ENCODE measurements around the gene LEKR1.

LEKR1 gene

DNA sequence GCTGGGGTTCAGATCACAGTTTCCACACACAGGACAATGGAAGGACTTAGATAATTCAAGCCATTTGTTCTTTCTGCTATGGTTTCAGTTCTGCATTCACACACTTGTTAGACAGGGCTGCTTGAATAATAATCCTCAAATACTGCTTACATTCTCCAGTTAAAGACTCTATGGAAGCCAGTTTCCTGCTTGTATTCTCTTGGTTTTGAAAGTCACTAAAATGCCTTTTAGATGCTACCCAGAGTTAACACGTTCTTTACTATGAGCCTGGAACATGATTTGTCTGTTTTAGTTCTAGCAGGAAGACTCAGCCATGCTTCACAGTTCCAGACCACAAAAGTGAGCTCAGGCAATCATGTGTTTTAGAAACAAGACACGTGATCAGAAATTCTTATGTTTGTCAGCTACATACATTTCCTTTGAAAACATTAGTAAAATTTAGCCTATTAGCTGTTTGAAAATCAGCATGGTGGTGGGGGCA lies 152.4 kb downstream of the LEKR1 start:
- no peak for DNase-seq (ENCODE audit: low read depth in 2 of 2)

DNA sequence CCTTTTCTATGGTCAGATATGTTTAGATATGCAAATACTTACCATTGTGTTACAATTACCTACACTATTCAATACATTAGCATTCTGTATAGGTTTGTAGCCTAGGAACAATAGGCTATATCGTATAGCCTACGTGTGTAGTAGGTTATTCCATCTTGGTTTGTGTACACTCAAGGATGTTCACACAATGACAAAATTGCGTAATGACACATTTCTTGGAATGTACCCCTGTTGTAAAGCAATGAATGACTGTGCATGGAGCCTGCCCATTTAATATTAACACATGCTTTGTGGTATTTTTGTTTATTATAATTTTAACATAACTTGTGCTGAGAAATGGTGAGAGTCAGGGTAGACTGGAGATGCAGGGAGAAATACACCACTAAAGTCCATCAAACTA lies 154.9 kb downstream of the LEKR1 start:
- DNase-seq (ENCODE audit: low read depth in 2 of 2), result no peak

DNA sequence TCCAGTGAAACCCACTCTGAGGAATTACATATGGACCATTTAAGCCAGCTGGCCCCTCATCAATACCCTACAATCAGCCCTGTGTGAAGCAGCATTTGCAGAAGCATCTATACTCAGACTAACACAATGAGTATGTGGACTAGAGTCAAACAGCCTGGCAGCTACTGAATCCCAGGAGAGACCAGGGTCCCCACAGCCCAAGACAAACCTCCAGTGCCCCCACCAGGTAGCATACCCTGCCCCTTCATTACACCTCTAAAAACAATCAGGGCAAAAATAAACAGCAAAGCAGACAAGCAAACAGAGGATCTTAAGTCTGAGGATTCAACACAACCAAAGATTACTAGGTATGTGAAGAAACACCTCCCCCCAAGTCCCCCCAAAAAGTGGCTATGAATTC lies 157.4 kb downstream of the LEKR1 start:
- no peak for DNase-seq (ENCODE audit: low read depth in 2 of 2)

DNA sequence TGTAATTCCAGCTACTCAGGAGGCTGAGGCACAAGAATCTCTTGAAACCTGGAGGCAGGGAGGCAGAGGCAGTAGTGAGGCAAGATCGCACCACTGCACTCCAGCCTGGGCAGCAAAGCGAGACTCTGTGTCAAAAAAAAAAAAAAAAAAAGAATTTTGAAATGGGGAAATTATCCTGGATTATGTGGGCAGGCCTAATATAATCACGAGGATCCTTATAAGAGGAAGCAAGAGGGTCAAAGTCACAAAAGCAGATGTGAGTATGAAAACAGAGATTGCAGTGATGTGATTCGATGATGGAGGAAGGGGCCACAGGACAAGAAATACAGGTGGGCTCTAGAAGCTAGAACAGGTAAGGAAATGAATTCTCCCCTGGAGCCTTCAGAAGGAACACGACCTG lies 159.6 kb downstream of the LEKR1 start:
- no peak for DNase-seq (ENCODE audit: low read depth in 2 of 2)

DNA sequence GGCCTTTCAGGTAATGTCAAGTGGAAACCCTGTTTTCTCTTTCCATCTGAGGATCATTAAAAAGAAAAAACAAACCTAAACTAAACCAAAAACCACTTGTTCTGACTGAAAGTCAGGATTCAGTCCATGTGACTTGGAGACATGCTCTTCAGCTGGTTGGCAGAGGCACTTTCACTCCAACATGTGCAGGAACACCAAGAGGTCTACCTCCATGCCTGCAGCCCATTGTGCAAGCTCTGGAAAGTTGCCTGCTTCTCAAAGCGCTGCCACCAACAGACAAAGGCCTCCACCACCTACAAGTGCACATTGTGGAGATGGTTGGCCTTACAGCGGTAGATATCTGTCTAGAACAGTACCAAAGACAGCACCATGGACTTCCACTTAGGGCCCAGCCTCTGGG lies 161.8 kb downstream of the LEKR1 start:
- DNase-seq (ENCODE audit: low read depth in 2 of 2), result no peak

DNA sequence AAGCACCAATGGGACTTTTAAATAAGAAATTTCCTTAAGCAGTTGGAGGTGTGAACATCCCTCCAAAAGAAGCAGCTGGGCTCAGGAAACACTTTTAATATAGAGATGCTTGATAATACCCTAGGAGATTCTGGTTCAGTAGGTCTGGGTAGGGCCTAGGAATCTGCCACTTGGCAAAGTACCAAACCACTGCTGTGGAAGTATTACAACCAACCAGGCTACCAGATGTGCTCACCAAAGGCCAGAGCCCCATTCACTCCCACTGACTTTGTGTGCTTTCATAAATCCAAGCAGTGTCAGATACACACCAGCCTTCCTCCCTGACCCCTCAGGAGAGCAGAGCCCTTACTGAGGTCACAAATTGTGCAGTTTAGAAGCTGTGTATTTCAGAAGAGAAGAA lies 171.2 kb downstream of the LEKR1 start:
- no peak for DNase-seq (ENCODE audit: low read depth in 2 of 2)

DNA sequence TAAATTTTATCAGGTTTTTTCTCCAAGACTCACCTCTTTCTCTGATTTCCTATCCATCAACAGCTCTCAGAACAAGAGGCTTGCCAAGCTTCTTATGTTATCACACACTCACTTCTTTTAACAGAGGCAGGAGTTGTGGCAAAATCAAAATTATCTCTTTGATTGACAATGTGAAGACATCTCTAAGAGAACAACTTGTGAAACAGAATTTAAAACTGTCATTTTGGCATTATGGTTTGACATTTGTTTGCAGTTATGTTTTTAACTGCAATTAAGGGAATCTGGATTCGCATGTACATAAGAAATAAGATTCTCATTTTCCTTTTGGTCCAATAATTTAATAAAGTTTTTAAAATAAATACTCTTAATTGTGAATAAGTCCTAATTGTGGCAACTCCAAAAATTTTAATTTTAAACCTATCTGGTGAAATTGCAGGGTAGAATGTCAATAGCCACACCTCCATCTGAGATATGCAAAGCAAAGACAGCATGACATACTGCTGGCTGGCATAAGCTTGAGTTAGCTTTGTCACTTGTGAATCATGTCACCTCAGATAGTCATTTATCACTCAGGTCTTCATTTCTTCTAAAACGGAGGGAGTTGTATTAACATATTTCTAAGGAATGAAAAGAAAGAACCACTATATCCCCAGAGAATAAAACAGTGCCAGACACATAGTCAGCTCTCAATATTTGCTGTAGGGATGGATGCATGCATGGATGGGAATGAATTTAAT lies 175.2 kb downstream of the LEKR1 start:
- no peak for DNase-seq (ENCODE audit: low read depth in 2 of 2)

DNA sequence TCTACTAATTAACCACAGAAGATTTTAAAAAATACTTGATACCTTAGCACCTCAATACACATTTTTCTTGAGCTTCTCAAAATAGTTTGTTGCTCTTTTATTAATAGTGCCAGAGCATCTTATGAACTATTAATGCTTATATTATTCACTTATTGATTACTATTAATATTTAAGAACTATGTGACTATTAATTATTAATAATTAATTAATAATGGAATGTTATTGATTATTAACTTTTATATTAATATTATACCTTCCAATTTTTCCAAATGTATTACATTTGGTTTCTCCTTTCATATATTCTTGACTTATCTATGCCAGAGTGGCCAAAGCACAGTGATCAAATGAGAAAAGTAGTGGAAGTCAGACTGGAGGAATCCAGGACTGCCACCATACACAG lies 195.5 kb downstream of the LEKR1 start:
- DNase-seq (ENCODE audit: low read depth in 2 of 2), result no peak

DNA sequence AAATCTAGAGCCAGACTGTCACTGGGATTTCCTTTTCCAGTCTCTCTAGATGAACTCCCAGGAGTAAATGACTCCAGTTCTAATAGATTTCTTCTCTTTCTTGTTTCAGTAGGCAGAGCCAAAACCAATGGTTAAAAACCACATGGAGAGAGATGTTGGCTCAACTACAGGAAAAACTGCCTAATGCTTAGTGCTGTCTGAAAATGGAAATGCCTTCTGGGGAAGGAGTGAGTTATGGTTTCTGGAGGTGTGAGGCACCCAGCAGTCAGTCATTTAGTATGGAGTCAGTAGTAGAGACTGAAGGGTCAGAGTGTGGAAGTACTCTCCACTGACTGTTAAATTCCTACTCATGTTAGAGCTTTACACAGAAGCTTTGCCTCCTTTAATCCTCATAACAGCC lies 197.1 kb downstream of the LEKR1 start:
- no peak for DNase-seq (ENCODE audit: low read depth in 2 of 2)

DNA sequence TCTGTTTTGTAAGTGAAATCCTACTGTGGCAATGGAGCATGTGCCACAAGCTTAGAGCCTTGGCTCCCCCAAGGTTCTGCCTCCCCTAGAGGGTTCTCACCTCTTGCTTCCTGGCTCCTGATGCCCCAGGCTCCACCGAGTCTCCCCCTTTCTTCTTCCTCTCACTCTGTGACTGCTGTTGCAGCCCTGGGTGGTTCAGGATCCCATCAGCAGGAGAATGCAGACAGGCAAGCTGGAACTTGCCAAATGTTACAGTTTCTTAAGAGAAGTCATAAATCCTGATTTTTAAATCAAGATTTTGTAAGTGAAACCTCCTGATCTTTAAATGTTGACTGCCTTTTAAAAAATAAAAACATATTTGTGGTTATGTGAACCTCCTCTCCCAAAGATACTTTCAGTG lies 199.9 kb downstream of the LEKR1 start:
- DNase-seq (ENCODE audit: low read depth in 2 of 2), result no peak

DNA sequence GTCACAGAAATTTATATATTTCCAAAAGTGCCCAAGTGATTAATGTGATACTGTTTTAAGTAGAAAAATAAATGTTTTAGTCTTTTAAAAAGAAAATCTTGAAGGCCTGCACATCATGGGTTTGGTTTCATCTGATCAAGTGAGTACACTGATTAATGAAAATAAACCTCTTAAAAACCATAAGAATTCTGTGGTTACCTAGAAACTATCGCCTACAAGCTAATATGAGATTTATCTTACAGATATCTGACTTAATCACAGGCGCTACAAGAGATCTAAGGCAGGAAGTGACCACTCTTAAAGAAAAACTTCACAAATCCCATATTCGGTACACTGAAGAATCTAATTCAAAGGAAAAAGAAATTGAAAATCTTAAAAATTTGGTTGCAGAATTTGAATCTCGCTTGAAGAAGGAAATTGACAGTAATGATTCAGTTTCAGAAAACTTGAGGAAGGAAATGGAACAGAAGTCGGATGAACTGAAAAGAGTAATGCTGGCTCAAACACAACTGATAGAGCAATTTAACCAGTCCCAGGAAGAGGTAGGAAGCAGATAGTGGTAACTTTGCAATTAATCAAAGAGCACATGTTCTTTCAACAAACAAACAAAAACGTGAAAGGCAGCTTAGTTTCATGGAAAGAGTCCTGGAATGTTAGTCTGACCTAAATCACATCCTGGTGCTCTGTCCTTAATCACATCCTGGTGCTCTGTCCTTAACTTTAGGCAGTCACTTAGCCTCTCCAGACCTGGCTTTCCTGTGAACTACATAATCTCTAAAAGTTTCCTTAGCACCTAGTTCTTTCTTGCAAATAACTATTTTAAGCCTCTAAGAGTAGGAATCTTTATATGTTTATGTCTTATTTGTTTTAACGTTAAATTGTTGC lies 201.9 kb downstream of the LEKR1 start:
- no peak for DNase-seq (ENCODE audit: low read depth in 2 of 2)

DNA sequence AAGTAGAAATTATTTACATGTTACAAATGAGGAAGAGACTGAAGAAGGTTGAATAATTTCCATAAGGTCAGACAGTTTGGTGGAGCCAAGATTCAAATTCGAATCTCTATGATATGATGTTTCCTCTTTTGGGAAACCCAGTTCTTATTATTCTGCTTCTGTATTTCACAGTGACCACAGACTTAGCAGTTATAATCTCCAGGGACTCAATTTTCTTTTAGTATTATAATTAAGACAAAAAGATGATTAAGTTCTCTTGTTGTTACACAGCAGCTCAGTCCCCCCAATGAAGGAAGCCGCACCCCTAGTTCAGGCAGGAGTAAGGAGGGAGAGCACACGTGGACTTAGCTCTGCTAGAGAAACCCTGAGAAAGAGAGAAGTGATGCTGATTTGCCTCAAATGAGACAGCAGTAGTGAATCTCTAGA lies 203.2 kb downstream of the LEKR1 start:
- no peak for DNase-seq (ENCODE audit: low read depth in 2 of 2)

DNA sequence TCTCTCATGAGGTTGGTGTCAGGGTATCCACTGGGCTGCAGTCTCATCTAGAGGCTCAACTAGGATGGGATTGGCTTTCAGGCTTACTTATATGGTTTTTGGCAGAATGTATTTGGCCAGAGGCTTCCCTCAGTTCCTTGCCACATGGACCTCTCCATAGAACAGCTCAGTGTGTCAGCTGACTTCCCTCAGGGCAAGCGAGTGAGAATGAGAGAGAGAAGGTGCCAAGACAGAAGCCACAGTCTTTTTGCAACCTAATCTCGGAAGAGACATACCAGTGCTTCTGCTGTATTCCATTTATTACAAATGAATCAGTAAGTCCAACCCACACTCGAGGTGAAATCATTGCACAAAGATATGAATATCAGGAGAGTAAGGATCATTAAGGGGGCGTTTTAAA lies 204.6 kb downstream of the LEKR1 start:
- no peak for DNase-seq (ENCODE audit: low read depth in 2 of 2)

DNA sequence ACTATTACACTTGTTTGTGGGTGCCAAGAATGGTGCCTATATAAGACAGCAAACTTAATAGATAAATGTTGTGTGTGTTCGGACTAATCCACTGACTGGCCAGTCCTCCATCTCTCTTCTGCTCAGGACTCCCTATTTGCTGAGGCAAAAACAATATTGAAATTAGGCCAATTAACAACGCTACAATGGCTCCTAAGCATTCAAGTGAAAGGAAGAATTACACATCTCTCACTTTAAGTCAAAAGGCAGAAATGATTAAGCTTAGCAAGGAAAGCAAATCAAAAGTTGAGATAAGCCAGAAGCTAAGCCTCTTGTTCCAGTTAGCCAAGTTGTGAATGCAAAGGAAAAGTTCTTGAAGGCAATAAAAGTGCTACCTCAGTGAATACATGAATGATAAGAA lies 206.8 kb downstream of the LEKR1 start:
- no peak for DNase-seq (ENCODE audit: low read depth in 2 of 2)

DNA sequence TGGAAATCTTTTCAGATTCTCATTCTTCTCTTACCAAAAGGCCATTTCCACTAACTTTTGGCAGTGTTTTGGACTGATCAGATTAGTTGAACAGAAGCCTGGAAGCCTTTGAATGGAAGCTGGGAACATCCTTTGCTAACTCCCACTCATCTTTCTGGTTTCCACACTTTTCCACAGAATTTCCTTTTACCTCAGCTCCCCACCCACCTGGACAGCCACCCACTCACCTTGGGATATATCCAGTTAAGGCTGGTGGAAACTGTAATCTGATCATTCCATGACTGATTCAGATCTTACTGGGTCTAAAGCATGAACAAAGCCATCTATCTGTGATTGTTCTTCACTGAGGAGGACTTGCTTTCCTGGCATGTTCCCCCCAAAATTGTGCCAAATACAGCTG lies 214.3 kb downstream of the LEKR1 start:
- no peak for DNase-seq (ENCODE audit: low read depth in 2 of 2)

DNA sequence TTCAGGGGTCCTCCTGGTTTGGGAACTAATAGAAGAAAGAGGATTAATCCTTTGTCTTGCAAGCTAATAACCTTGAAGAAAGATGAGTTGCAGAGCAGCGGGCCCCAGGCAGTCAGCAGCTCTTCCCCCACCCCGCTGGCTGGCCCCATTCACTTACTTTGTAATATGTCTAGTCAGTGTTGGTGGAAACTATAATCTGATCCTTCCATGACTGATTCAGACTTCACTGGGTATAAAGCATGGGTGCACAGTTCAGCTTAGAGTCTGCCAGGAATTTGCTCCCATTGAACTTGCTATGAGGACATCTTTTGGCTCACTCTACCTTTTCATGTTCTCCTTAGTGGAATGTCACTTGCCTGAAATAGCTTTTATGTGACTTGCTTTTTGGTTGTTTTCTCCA lies 216.1 kb downstream of the LEKR1 start:
- DNase-seq (ENCODE audit: low read depth in 2 of 2), result no peak

DNA sequence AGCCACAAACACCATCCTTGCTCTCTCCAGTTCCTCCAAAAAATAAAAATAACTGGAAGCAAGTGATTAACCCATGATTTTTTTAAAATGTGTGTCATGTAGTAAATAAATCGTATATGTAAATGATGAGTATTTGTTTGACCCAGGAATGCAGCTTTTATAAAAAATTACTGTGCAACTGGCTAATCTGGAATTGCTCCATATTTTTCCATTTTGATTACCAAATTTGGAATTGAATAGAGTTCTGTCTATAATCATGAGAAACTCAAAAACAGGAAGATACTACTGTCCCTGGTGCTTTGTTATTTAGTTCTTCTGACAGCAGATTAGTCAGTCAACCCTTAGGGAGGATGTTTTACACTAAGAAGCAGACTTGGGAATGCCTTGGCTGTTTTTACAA lies 217.6 kb downstream of the LEKR1 start:
- no peak for DNase-seq (ENCODE audit: low read depth in 2 of 2)

DNA sequence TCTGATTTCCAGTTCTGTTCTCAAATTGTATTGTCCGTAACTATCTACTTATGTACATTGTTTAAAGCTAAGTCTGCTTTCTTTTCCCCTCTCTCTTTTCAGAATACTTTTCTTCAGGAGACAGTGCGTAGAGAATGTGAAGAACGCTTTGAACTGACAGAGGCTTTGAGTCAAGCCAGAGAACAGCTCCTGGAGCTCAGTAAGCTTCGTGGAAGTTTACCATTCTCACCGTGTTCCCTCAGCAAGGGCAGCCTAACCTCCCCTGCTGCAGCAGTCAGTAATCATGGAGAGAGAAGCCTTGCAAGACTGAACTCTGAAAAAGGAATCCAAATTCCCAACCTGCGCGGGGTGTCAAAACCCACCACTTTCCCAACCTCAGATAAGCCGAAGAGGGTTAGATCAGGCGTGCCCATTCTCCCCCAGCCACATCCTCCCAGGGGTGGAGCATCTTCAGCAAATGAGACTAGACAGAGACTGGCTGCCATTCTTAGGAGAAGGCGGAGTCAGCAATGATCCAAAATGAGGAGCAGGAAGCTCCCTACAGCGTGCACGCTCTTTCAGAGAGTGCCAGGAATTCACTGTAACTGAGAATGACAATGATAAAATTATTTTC lies 219.2 kb downstream of the LEKR1 start:
- DNase-seq (ENCODE audit: low read depth in 2 of 2), result no peak

DNA sequence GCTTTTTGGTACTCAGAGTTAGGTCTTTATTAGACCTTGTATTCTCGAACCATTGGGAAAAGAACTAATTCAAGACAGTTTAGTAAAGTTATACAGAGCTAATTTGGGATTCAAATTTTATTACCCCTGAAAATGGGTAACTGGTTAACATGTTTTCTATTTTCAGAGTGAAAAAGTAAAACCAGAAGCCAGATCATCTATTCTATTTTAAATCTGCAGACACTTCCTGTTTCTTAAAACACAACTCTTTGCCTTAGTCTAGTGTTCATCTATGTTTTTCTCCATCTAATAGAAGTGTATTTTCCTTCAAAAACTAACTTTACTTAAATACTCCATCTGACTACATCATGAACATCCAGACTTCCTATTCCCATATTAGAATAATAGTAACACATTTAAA lies 220.4 kb downstream of the LEKR1 start:
- no peak for DNase-seq (ENCODE audit: low read depth in 2 of 2)

DNA sequence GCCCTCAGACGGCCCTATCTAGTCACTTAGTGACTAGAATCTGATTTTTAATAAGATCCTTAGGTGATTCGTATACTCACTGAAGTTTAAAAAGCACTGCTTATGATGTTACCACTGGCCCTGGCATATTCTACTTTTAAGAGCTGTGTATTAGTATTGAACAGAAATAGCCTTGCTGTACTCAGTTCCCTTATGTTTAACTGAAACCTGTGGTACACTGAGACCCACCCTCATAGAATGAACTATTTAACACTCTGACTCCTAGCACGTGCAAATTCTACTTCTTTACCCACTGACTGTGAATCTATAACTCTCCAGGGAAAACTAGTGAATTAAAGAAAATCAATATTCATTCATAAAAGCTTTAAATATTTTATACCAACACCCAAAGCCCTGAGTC lies 224.9 kb downstream of the LEKR1 start:
- DNase-seq (ENCODE audit: low read depth in 2 of 2), result no peak

DNA sequence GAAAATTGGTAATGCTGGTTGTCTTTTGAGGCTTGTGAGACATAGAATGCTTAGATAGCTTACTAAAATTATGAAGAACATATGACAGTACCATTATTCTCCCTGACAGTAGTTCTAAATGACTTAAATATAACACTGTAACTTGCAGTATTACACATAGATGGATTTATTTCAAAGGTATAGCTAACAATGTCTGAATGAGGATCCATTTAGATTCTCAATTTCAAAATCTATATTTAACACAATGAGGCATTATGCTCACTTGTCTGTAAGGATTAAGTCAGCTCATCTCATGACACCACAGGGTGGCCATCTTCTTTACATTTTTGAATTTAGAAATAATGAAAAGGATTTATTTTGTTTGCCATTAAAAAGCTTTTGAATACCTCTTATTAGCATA lies 225.4 kb downstream of the LEKR1 start:
- DNase-seq (ENCODE audit: low read depth in 2 of 2), result no peak

DNA sequence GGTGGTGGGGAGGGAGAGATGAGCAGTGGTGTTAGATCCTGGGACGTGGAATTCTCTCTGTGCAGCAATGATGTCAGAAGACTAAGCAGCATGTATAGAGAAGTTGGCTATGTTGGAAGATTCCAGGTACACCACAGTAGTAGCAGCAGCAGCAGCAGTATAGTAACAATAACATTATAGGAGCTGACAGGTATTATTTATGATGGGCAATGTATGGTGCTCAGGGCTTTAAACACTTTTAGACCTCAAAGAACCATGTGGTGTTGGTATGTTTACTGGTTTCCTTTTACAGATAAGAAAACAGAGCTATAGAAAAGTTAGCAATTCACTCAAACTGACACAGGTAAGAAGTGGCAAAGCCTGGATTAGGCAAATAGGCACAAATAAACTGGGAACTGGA lies 229.9 kb downstream of the LEKR1 start:
- DNase-seq (ENCODE audit: low read depth in 2 of 2), result no peak

Measured in stimulated activated CD4-positive, alpha-beta T cell treated with anti-CD3 and anti-CD28 coated beads, Interleukin-4, amount 100 ng/mL, for 48 hours (primary cell).